HG03342 (cell line): Measurements from ENCODE around the gene RPL29.

ENCODE experiments used
- ATAC-seq: cut with Tn5 transposase; IDR thresholded peaks from one replicate; pipeline ENCODE4 v1.9.1; 2021; ENCODE audit warnings: mild to moderate bottlenecking, moderate library complexity; ENCODE audit not compliant: unreplicated experiment

RPL29 gene

GRCh38 chr3:51948016-51948580 lies 47.6 kb downstream of the RPL29 start:
- ATAC-seq = no peak

- no peak for ATAC-seq
Measured at GRCh38 chr3:51947215-51947900, 48.3 kb downstream of the RPL29 start.

- no peak for ATAC-seq
Measured at GRCh38 chr3:51946796-51947195, 48.9 kb downstream of the RPL29 start.

GRCh38 chr3:51945926-51946705 lies 49.6 kb downstream of the RPL29 start:
- no peak for ATAC-seq

- no peak for ATAC-seq
Measured at GRCh38 chr3:51945031-51945840, 50.5 kb downstream of the RPL29 start.

- no peak for ATAC-seq
Measured at GRCh38 chr3:51944451-51945021, 51.2 kb downstream of the RPL29 start.
